ENCODE results near the gene SMAD7.

DNA sequence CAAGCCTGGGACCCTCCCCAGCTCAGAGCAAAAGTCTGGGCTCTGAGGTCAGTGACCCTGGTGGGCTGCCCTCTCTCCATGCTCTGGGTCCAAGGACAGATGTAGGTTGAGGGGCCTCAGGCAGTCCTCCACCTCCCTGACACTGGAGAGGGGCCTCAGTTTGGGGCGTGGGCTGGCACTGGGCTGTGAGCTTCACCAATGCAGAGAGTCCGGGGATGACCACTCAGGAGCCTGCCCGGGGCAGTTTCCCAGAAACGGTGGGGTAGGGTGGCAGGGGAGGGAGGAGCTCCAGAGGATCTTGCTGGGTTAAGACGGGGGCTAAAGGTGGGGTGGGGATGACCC is 40.5 kb upstream of the SMAD7 start:
- TF ChIP-seq POLR2AphosphoS5 (IDR thresholded peaks at IDR 0.05; ENCODE audit: low read depth, low read length), result no peak
- no peak for TF ChIP-seq TAF1 (IDR thresholded peaks at IDR 0.05; ENCODE audit: borderline replicate concordance, insufficient read depth, low read length)
